ENCODE measurements around the gene ADAMTSL5. TPM values are rescaled to one million over a fixed set of nuclear protein-coding genes. Genes with fewer than 3 reads are reported as not detected.
"Not testable (repeated sequence)": the region's sequence is repeated elsewhere in the genome, so short reads cannot be mapped to it uniquely, and the experiment has no call there.

Gene ADAMTSL5
- total RNA-seq, 1 donor from 2014 or later, result 0.83 TPM

GRCh38 chr19:1534972-1535371 is 22.2 kb upstream of the ADAMTSL5 start:
- peaks cover 5% of the 10 kb centered on the region for H3K9me3 Mint-ChIP-seq (ENCODE audit: unreplicated experiment)
- no peak overlapping the region for H3K27ac Mint-ChIP-seq (ENCODE audit: unreplicated experiment)
- peaks cover 5% of the 10 kb centered on the region for H3K27me3 Mint-ChIP-seq (ENCODE audit: unreplicated experiment)
- no peak for DNase-seq
- TF ChIP-seq CTCF (IDR thresholded peaks at IDR 0.05; ENCODE audit: partially characterized antibody, unreplicated experiment), result no peak
- H3K4me3 Mint-ChIP-seq (ENCODE audit: unreplicated experiment), result no peak overlapping the region
- no peaks in the 10 kb centered on the region for H3K4me1 Mint-ChIP-seq (ENCODE audit: low read depth, unreplicated experiment)
- no peaks in the 10 kb centered on the region for H3K36me3 Mint-ChIP-seq (ENCODE audit: unreplicated experiment)

- Mint-ChIP-seq H3K27ac (ENCODE audit: unreplicated experiment) (no peak overlapping the region), H3K4me3 (ENCODE audit: unreplicated experiment) (no peak overlapping the region), H3K27me3 (ENCODE audit: unreplicated experiment) (peaks cover 4% of the 10 kb centered on the region), H3K4me1 (ENCODE audit: low read depth, unreplicated experiment) (no peaks in the 10 kb centered on the region), H3K36me3 (ENCODE audit: unreplicated experiment) (no peaks in the 10 kb centered on the region), H3K9me3 (ENCODE audit: unreplicated experiment) (peaks cover 6% of the 10 kb centered on the region)
- TF ChIP-seq CTCF (IDR thresholded peaks at IDR 0.05; ENCODE audit: partially characterized antibody, unreplicated experiment), result no peak
- no peak for DNase-seq
Measured at GRCh38 chr19:1533510-1534150, 20.8 kb upstream of the ADAMTSL5 start.

GRCh38 chr19:1532003-1532402 is 19.2 kb upstream of the ADAMTSL5 start:
- peaks cover 8% of the 10 kb centered on the region for H3K9me3 Mint-ChIP-seq (ENCODE audit: unreplicated experiment)
- no peak for DNase-seq
- peaks cover 7% of the 10 kb centered on the region for H3K27me3 Mint-ChIP-seq (ENCODE audit: unreplicated experiment)
- no peaks in the 10 kb centered on the region for H3K4me1 Mint-ChIP-seq (ENCODE audit: low read depth, unreplicated experiment)
- no peak for TF ChIP-seq CTCF (IDR thresholded peaks at IDR 0.05; ENCODE audit: partially characterized antibody, unreplicated experiment)
- no peak overlapping the region for H3K27ac Mint-ChIP-seq (ENCODE audit: unreplicated experiment)
- H3K4me3 Mint-ChIP-seq (ENCODE audit: unreplicated experiment), result no peak overlapping the region
- H3K36me3 Mint-ChIP-seq (ENCODE audit: unreplicated experiment), result no peaks in the 10 kb centered on the region

- H3K27me3 Mint-ChIP-seq (ENCODE audit: unreplicated experiment), result peaks cover 9% of the 10 kb centered on the region
- no peak overlapping the region for H3K27ac Mint-ChIP-seq (ENCODE audit: unreplicated experiment)
- no peak overlapping the region for H3K4me3 Mint-ChIP-seq (ENCODE audit: unreplicated experiment)
- peaks cover 8% of the 10 kb centered on the region for H3K9me3 Mint-ChIP-seq (ENCODE audit: unreplicated experiment)
- TF ChIP-seq CTCF (IDR thresholded peaks at IDR 0.05; ENCODE audit: partially characterized antibody, unreplicated experiment), result no peak
- H3K36me3 Mint-ChIP-seq (ENCODE audit: unreplicated experiment), result no peaks in the 10 kb centered on the region
- no peak for DNase-seq
- no peaks in the 10 kb centered on the region for H3K4me1 Mint-ChIP-seq (ENCODE audit: low read depth, unreplicated experiment)
Measured at GRCh38 chr19:1531587-1531986, 18.8 kb upstream of the ADAMTSL5 start.

GRCh38 chr19:1530856-1531255 is 18.0 kb upstream of the ADAMTSL5 start:
- H3K4me1 Mint-ChIP-seq (ENCODE audit: low read depth, unreplicated experiment); H3K36me3 Mint-ChIP-seq (ENCODE audit: unreplicated experiment); H3K4me3 Mint-ChIP-seq (ENCODE audit: unreplicated experiment); DNase-seq; H3K27ac Mint-ChIP-seq (ENCODE audit: unreplicated experiment): not testable (repeated sequence)
- peaks cover 11% of the 10 kb centered on the region for H3K27me3 Mint-ChIP-seq (ENCODE audit: unreplicated experiment)
- peaks cover 10% of the 10 kb centered on the region for H3K9me3 Mint-ChIP-seq (ENCODE audit: unreplicated experiment)

Data from glutamatergic neuron (in vitro differentiated cells).